Measurements from ENCODE around the gene SRC. TPM values are rescaled to one million over a fixed set of nuclear protein-coding genes. Genes with fewer than 3 reads are reported as not detected.

The SRC gene
- total and polyA plus RNA-seq, 10 donors: 7.0 to 68.0 (median 31.2) TPM

DNA sequence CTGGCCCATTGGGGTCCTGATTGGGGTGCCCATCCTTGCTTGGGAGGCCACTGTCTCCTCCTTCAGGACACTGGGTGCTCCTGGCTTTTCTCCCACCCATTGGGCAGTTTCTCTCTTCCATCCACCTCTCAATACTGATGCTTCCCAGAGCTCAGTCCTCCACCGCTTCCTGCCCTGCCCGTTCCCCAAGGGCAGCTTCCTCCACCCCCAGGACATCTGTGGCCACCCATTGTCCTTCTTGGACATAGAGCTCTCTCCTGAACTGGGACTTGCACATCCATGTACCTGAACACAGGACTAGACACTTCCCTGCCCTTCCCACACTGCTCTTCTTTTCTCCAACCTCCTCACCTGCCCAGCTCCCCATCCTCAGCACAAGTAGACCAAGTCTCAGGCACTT lies 105.7 kb downstream of the SRC start:
- no peak overlapping the region for H3K27ac ChIP-seq
- WGBS, 5 donors: 75 to 87% (median 81%) methylated on average over 2 of the region's 2 CpGs

GRCh38 chr20:37452236-37452635 lies 106.3 kb downstream of the SRC start:
- intact Hi-C loops (cut with DNase I; ENCODE audit: low total_unique reads): no loop called here
- 52 to 72% (median 58%) methylated on average over 3 of the region's 3 CpGs for WGBS, 5 donors

More for the DNA sequence above, 105.7 kb downstream of the SRC start:
- intact Hi-C loops (cut with DNase I; ENCODE audit: low total_unique reads): no loop called here
- H3K36me3 ChIP-seq: no peaks in the 10 kb centered on the region
- H3K9me3 ChIP-seq: peaks cover 4 to 30% (median 27%) of the 10 kb centered on the region in 8 donors
- no peaks in the 10 kb centered on the region for H3K27me3 ChIP-seq (replicated peaks in 1 of 7)
- no peaks in the 10 kb centered on the region for H3K4me1 ChIP-seq
- no peak for DNase-seq
- no peak overlapping the region for H3K4me3 ChIP-seq
- TF ChIP-seq POLR2A (IDR thresholded peaks at IDR 0.05) (no peak), POLR2AphosphoS5 (IDR thresholded peaks at IDR 0.05) (no peak)
- TF ChIP-seq, protein P1, sequence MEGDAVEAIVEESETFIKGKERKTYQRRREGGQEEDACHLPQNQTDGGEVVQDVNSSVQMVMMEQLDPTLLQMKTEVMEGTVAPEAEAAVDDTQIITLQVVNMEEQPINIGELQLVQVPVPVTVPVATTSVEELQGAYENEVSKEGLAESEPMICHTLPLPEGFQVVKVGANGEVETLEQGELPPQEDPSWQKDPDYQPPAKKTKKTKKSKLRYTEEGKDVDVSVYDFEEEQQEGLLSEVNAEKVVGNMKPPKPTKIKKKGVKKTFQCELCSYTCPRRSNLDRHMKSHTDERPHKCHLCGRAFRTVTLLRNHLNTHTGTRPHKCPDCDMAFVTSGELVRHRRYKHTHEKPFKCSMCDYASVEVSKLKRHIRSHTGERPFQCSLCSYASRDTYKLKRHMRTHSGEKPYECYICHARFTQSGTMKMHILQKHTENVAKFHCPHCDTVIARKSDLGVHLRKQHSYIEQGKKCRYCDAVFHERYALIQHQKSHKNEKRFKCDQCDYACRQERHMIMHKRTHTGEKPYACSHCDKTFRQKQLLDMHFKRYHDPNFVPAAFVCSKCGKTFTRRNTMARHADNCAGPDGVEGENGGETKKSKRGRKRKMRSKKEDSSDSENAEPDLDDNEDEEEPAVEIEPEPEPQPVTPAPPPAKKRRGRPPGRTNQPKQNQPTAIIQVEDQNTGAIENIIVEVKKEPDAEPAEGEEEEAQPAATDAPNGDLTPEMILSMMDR (IDR thresholded peaks at IDR 0.05 in 8 of 11, conservative IDR thresholded peaks at IDR 0.05 in 3 of 11): no peak

DNA sequence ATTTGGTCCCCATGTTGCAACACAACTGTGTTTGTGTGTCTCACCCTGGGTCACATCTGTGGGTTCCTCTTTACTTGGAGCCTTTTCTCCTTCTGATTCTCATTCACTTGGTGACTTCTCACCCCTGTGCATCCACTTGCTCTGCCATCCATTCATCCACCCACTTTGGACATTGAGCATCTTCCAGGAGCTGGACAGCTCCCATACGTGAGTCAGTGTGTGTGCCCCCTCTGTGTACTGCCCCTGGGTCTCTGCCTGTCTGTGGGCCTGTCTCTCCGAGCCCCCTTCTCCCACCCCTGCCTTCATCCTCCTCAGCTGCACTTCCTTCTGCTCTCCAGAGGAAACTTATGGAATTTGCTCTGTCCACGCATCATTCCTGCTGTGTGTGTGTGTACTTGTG lies 107.3 kb downstream of the SRC start:
- Histone ChIP-seq H3K9me3 (peaks cover 4 to 46% (median 43%) of the 10 kb centered on the region in 8 donors), H3K4me1 (no peaks in the 10 kb centered on the region), H3K27me3 (replicated peaks in 1 of 7) (no peaks in the 10 kb centered on the region), H3K4me3 (no peak overlapping the region), H3K27ac (no peak overlapping the region), H3K36me3 (no peaks in the 10 kb centered on the region)
- intact Hi-C loops (cut with DNase I; ENCODE audit: low total_unique reads): no loop called here
- TF ChIP-seq, protein P1 (IDR thresholded peaks at IDR 0.05 in 8 of 11, conservative IDR thresholded peaks at IDR 0.05 in 3 of 11): no peak
- no peak for TF ChIP-seq POLR2AphosphoS5 (IDR thresholded peaks at IDR 0.05)
- TF ChIP-seq POLR2A (IDR thresholded peaks at IDR 0.05): no peak
- 48 to 69% (median 63%) methylated on average over 3 of the region's 3 CpGs for WGBS, 5 donors
- DNase-seq: no peak

More at GRCh38 chr20:37452236-37452635, 106.3 kb downstream of the SRC start:
- Histone ChIP-seq H3K4me1 (no peaks in the 10 kb centered on the region), H3K9me3 (peaks cover 4 to 35% (median 33%) of the 10 kb centered on the region in 8 donors), H3K36me3 (no peaks in the 10 kb centered on the region), H3K4me3 (no peak overlapping the region), H3K27me3 (replicated peaks in 1 of 7) (no peaks in the 10 kb centered on the region), H3K27ac (no peak overlapping the region)
- TF ChIP-seq, protein P1 (IDR thresholded peaks at IDR 0.05 in 8 of 11, conservative IDR thresholded peaks at IDR 0.05 in 3 of 11): no peak
- no peak for TF ChIP-seq POLR2AphosphoS5 (IDR thresholded peaks at IDR 0.05)
- TF ChIP-seq POLR2A (IDR thresholded peaks at IDR 0.05): no peak
- no peak for DNase-seq

DNA sequence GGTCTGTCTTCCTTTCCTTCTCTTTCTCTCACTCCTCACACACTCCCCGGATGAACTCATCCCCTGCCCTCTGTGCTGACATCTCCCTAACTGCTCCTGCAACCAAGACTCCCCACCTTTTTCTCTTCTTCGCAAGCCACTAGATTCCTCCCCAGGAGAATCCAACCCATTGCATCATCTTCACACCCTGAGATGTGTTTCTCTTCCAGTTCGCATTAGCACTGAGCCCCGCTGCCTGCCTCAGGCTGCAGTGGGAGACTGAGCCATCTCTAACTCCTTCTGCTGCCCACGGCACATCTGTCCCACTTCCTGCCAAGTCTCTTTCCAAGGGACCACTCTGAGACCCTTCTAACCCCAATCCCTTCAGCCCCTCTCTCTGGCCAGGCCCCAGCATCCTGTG lies 107.9 kb downstream of the SRC start:
- DNase-seq: no peak

More for the DNA sequence above, 107.9 kb downstream of the SRC start:
- Histone ChIP-seq H3K4me3 (no peak overlapping the region), H3K4me1 (no peaks in the 10 kb centered on the region), H3K27ac (no peak overlapping the region), H3K9me3 (peaks cover 4 to 51% (median 48%) of the 10 kb centered on the region in 8 donors), H3K36me3 (no peaks in the 10 kb centered on the region), H3K27me3 (replicated peaks in 1 of 7) (no peaks in the 10 kb centered on the region)
- WGBS, 5 donors: 85 to 96% (median 91%) methylated on average over 5 of the region's 5 CpGs
- TF ChIP-seq POLR2A (IDR thresholded peaks at IDR 0.05) (no peak), POLR2AphosphoS5 (IDR thresholded peaks at IDR 0.05) (no peak)
- TF ChIP-seq, protein P1 (IDR thresholded peaks at IDR 0.05 in 8 of 11, conservative IDR thresholded peaks at IDR 0.05 in 3 of 11): no peak
- intact Hi-C loops (cut with DNase I; ENCODE audit: low total_unique reads): no loop called here
